HepG2 (cell line): Measurements from ENCODE around the gene FALEC. TPM values are rescaled to one million over a fixed set of nuclear protein-coding genes. Genes with fewer than 3 reads are reported as not detected.

Source experiments
- BHLHE40 ChIP-seq: IDR thresholded peaks from 2 replicates; pipeline ENCODE4 v1.6.1; 2011; ENCODE audit warnings: low read length, improper control_type of control experiment
- CBX5 ChIP-seq: sonication (generic); formaldehyde crosslinking; IDR thresholded peaks from 2 replicates; pipeline ENCODE4 v1.4.0; 2020; ENCODE audit warnings: missing genetic modification reagents, borderline replicate concordance
- DMAP1 ChIP-seq: IDR thresholded peaks from 2 replicates; pipeline ENCODE4 v1.6.1; 2016
- E2F1 ChIP-seq: sonication (generic); formaldehyde crosslinking; IDR thresholded peaks from 2 replicates; pipeline ENCODE4 v1.5.0; 2020; ENCODE audit warnings: missing genetic modification reagents
- ETV6 ChIP-seq: sonication (generic); formaldehyde crosslinking; conservative IDR thresholded peaks from 2 replicates; pipeline ENCODE4 v1.4.0; 2020; ENCODE audit warnings: missing genetic modification reagents
- FOSL1 ChIP-seq: sonication (generic); formaldehyde crosslinking; IDR thresholded peaks from 2 replicates; pipeline ENCODE4 v1.9.0; 2021; ENCODE audit warnings: missing genetic modification reagents, borderline replicate concordance
- HNF4G ChIP-seq, 2 experiments: sonication (generic) in 1 of 2; formaldehyde crosslinking in 1 of 2; IDR thresholded peaks; 2 replicates each; pipeline versions ENCODE4 v1.4.0 to v1.6.1; 2011 to 2020; ENCODE audit warnings: borderline replicate concordance in 2 of 2, low read depth in 2 of 2, mild to moderate bottlenecking in 2 of 2, low read length in 1 of 2, missing genetic modification reagents in 1 of 2, moderate library complexity in 1 of 2
- HNRNPK ChIP-seq: fragments of 200-400 bp; formaldehyde crosslinking; IDR thresholded peaks from 2 replicates; pipeline ENCODE4 v1.6.1; 2018; ENCODE audit warnings: low read length, low read depth, moderate library complexity, mild to moderate bottlenecking; ENCODE audit not compliant: poor library complexity, severe bottlenecking
- HOXA7 ChIP-seq: sonication (generic); formaldehyde crosslinking; IDR thresholded peaks from 2 replicates; pipeline ENCODE4 v1.8.1; 2022; ENCODE audit warnings: mild to moderate bottlenecking, missing genetic modification reagents, moderate library complexity
- ISL2 ChIP-seq: sonication (generic); formaldehyde crosslinking; IDR thresholded peaks from 2 replicates; pipeline ENCODE4 v1.5.0; 2020; ENCODE audit warnings: missing genetic modification reagents
- KLF9 ChIP-seq: IDR thresholded peaks from 2 replicates; pipeline ENCODE4 v1.6.1; 2016; ENCODE audit warnings: low read depth
- MBD4 ChIP-seq: IDR thresholded peaks from 2 replicates; pipeline ENCODE4 v1.6.1; 2012; ENCODE audit warnings: low read length, inconsistent platforms, borderline replicate concordance
- PTBP1 ChIP-seq: fragments of 200-400 bp; formaldehyde crosslinking; IDR thresholded peaks from 2 replicates; pipeline ENCODE4 v1.6.1; 2018; ENCODE audit warnings: low read length, low read depth; ENCODE audit not compliant: poor library complexity, severe bottlenecking
- SMYD3 ChIP-seq: sonication (generic); formaldehyde crosslinking; IDR thresholded peaks from 2 replicates; pipeline ENCODE4 v1.8.1; 2023; ENCODE audit warnings: mild to moderate bottlenecking, missing genetic modification reagents
- TARDBP ChIP-seq: sonication (generic); formaldehyde crosslinking; IDR thresholded peaks from 2 replicates; pipeline ENCODE4 v1.8.0; 2022; ENCODE audit warnings: mild to moderate bottlenecking, missing genetic modification reagents
- TBL1XR1 ChIP-seq: fragments of 150-350 bp; IDR thresholded peaks from 2 replicates; pipeline ENCODE4 v1.6.1; 2014; ENCODE audit warnings: borderline replicate concordance, low read length; ENCODE audit not compliant: partially characterized antibody
- TEAD3 ChIP-seq: optimal IDR thresholded peaks from 2 replicates; pipeline ENCODE3; 2016; ENCODE audit warnings: borderline replicate concordance
- ZBTB44 ChIP-seq: sonication (generic); formaldehyde crosslinking; IDR thresholded peaks from 2 replicates; pipeline ENCODE4 v1.4.0; 2020; ENCODE audit warnings: missing genetic modification reagents
- ZNF276 ChIP-seq: sonication (generic); formaldehyde crosslinking; IDR thresholded peaks from 2 replicates; pipeline ENCODE4 v1.4.0; 2020; ENCODE audit warnings: mild to moderate bottlenecking, low read depth, missing genetic modification reagents
- ZNF550 ChIP-seq: sonication (generic); formaldehyde crosslinking; IDR thresholded peaks from 2 replicates; pipeline ENCODE4 v1.4.0; 2020; ENCODE audit warnings: mild to moderate bottlenecking, missing genetic modification reagents, borderline replicate concordance
- ZNF691 ChIP-seq: sonication (generic); formaldehyde crosslinking; IDR thresholded peaks from 2 replicates; pipeline ENCODE4 v1.4.0; 2020; ENCODE audit warnings: missing genetic modification reagents, low read depth, mild to moderate bottlenecking, borderline replicate concordance
- ZNF816 ChIP-seq: sonication (generic); formaldehyde crosslinking; IDR thresholded peaks from 2 replicates; pipeline ENCODE4 v1.8.0; 2022; ENCODE audit warnings: missing genetic modification reagents, mild to moderate bottlenecking, borderline replicate concordance
- ZNF83 ChIP-seq: sonication (generic); formaldehyde crosslinking; IDR thresholded peaks from 2 replicates; pipeline ENCODE4 v1.4.0; 2020; ENCODE audit warnings: missing genetic modification reagents, mild to moderate bottlenecking, borderline replicate concordance
- polyA plus RNA-seq, 8 experiments: library from polyadenylated mRNA; depleted of rRNA in 3 of 8; stranded (reverse) in 7 of 8; unstranded in 1 of 8; fragments of >200 nt; fragmentation: Illumina TruSeq in 4 of 8; extraction: Trizol in 4 of 8; gene quantifications; 2 replicates each; pipeline versions ENCODE4 v1.2.1 to v1.2.3, GENCODE V29; 2011 to 2016; ENCODE audit warnings: low read depth in 4 of 8, missing spikeins in 1 of 8, mixed read lengths in 1 of 8; ENCODE audit not compliant: insufficient read depth in 1 of 8
- total RNA-seq, 5 experiments: library from RNA; depleted of rRNA; stranded (reverse); fragments of >200 nt; fragmentation: Illumina TruSeq; extraction: Trizol; gene quantifications; 2 replicates each; pipeline ENCODE4 v1.2.3, GENCODE V29; 2016; ENCODE audit warnings: low read depth in 1 of 5

The FALEC gene
- total and polyA plus RNA-seq, 2 of the 13 experiments (the other 11 are each of a cell fraction or from before 2014, with no cell fraction given) = 0.33 to 0.71 TPM

GRCh38 chr1:150561974-150562445 is 46.5 kb downstream of the FALEC start (continued):
- no peak for TF ChIP-seq MBD4
- no peak for TF ChIP-seq HNF4G (IDR thresholded peaks at IDR 0.05; ENCODE audit: borderline replicate concordance, low read depth, low read length)
- peak; percentile 50; the same call in 1 of the 2 replicates for TF ChIP-seq HNF4G (CRISPR knock-in tag; IDR thresholded peaks at IDR 0.05; ENCODE audit: borderline replicate concordance, low read depth)
- TF ChIP-seq TEAD3 (CRISPR knock-in tag) = peak; percentile 66
- TF ChIP-seq ZBTB44 (CRISPR knock-in tag) = 0 out of 2 replicates have a peak, but pooled peaks have one; percentile 61
- 0 out of 2 replicates have a peak, but pooled peaks have one; percentile 31 for TF ChIP-seq ETV6 (CRISPR knock-in tag)
- no peak for TF ChIP-seq ZNF691
- TF ChIP-seq HNRNPK = peak; percentile 48
- TF ChIP-seq DMAP1 (CRISPR knock-in tag) = peak; percentile 76
- TF ChIP-seq BHLHE40 = peak; percentile 48; the same call in 1 of the 2 replicates
- no peak for TF ChIP-seq E2F1 (CRISPR knock-in tag)
- TF ChIP-seq ISL2 (CRISPR knock-in tag) = peak; percentile 80
- TF ChIP-seq ZNF816 (CRISPR knock-in tag) = peak; percentile 77; the same call in 1 of the 2 replicates
- TF ChIP-seq ZNF276 (CRISPR knock-in tag) = no peak
- peak; percentile 84 for TF ChIP-seq SMYD3 (CRISPR knock-in tag)
- peak; percentile 33; the same call in 1 of the 2 replicates for TF ChIP-seq CBX5 (CRISPR knock-in tag)
- no peak for TF ChIP-seq TBL1XR1
- TF ChIP-seq HOXA7 (CRISPR knock-in tag) = no peak
- TF ChIP-seq FOSL1 (CRISPR knock-in tag) = no peak
- no peak for TF ChIP-seq KLF9 (CRISPR knock-in tag)
- TF ChIP-seq PTBP1 = no peak
- peak; percentile 91 for TF ChIP-seq TARDBP
- TF ChIP-seq ZNF83 (CRISPR knock-in tag) = no peak
- no peak for TF ChIP-seq ZNF550 (CRISPR knock-in tag)
